Measurements from ENCODE around the gene ATPAF1. TPM values are rescaled to one million over a fixed set of nuclear protein-coding genes. Genes with fewer than 3 reads are reported as not detected.
"Not testable (repeated sequence)": the region's sequence is repeated elsewhere in the genome, so short reads cannot be mapped to it uniquely, and the experiment has no call there.

ATPAF1 gene
- total and polyA plus RNA-seq, 4 experiments from 2014 or later, result 32.9 to 128 (median 57.1) TPM

GRCh38 chr1:46657775-46658174, 10.4 kb downstream of the ATPAF1 start:
- H3K36me3 Mint-ChIP-seq, result peaks cover 55 to 64% of the 10 kb centered on the region in 2 donors
- H3K27ac ChIP-seq (ENCODE audit: low read depth, low read length), result no peak overlapping the region
- no peaks in the 10 kb centered on the region for H3K27me3 Mint-ChIP-seq
- intact Hi-C loops (cut with micrococcal nuclease), result no loop called here
- ChIA-PET POLR2A (ENCODE audit: partially characterized antibody) (interaction anchor here (1.0 to 2.0 kb wide), 3 partner anchors 8 to 54 kb away, joined by 3 to 6 read pairs (median 3); partner anchors contain the start of genes ATPAF1 and MKNK1), CTCF (ENCODE audit: partially characterized antibody) (no interaction called here)
- H3K27me3 ChIP-seq (ENCODE audit: insufficient read depth, low read length), result no peaks in the 10 kb centered on the region
- peaks cover 0 to 5% (median 0%) of the 10 kb centered on the region in 8 donors for H3K9me3 Mint-ChIP-seq
- H3K4me3 Mint-ChIP-seq, result no peak overlapping the region
- no peak overlapping the region for H3K4me3 ChIP-seq (ENCODE audit: low read length in 2 of 2)
- H3K4me1 Mint-ChIP-seq, result peaks cover 0 to 10% (median 6%) of the 10 kb centered on the region in 4 donors
- no peak overlapping the region for H3K27ac Mint-ChIP-seq
- no peaks in the 10 kb centered on the region for H3K4me1 ChIP-seq (ENCODE audit: insufficient read depth, low read length)
- DNase-seq, result no peak
- no peaks in the 10 kb centered on the region for H3K9me3 ChIP-seq (ENCODE audit: control insufficient read depth in 1 of 2, low read length in 2 of 2)
- peaks cover 33% of the 10 kb centered on the region for H3K36me3 ChIP-seq (ENCODE audit: insufficient read depth, low read length)

DNA sequence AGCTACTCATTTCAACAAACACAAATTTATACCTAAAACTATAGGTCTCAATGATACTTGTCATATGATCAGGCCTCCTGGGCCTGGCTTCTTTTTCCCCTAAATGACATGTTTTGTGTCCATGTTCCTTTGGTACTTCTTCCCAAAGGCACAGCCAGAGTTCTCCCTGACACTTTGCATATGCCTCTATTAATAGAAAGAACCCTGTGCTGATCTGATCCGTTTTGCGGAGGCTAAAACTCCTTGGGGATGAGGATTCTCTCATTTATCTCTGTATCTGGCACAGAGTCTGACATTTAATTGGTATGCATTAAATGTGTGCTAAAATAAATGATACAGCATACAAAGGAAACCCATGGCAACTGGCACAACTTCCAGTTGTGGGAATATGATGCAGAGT, 11.5 kb downstream of the ATPAF1 start:
- Mint-ChIP-seq H3K4me1 (peaks cover 0 to 10% (median 6%) of the 10 kb centered on the region in 4 donors), H3K36me3 (peaks cover 64 to 73% of the 10 kb centered on the region in 2 donors), H3K9me3 (peaks cover 0 to 5% (median 0%) of the 10 kb centered on the region in 8 donors), H3K27ac (no peak overlapping the region), H3K27me3 (no peaks in the 10 kb centered on the region), H3K4me3 (no peak overlapping the region)
- no peak for DNase-seq
- H3K4me1 ChIP-seq (ENCODE audit: insufficient read depth, low read length), result no peaks in the 10 kb centered on the region
- intact Hi-C loops (cut with micrococcal nuclease), result no loop called here
- H3K27ac ChIP-seq (ENCODE audit: low read depth, low read length), result no peak overlapping the region
- ChIA-PET POLR2A (ENCODE audit: partially characterized antibody) (interaction anchor here (1.0 to 2.0 kb wide), 3 partner anchors 9 to 53 kb away, joined by 3 to 6 read pairs (median 3); partner anchors contain the start of genes ATPAF1 and MKNK1), CTCF (ENCODE audit: partially characterized antibody) (no interaction called here)
- no peaks in the 10 kb centered on the region for H3K9me3 ChIP-seq (ENCODE audit: control insufficient read depth in 1 of 2, low read length in 2 of 2)
- no peaks in the 10 kb centered on the region for H3K27me3 ChIP-seq (ENCODE audit: insufficient read depth, low read length)
- H3K4me3 ChIP-seq (ENCODE audit: low read length in 2 of 2), result no peak overlapping the region
- peaks cover 33% of the 10 kb centered on the region for H3K36me3 ChIP-seq (ENCODE audit: insufficient read depth, low read length)

DNA sequence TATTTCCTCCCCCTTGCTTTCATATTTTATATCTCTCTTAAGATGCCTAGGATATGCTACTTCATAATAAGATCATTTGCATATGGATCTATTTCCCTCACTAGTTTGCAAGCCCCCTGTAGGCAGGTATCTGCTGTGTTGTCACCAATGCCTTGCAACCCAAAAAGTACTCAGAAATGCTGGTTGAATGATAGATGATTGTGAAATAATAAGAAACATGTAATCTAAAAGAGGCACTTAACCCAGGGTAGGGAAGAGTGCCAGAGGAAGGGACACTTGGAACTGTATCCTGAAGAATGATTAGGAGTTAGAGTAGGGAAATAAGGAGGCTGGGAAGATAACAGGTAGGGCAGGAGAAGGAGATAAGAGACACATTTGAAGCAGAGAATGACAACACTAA, 12.3 kb downstream of the ATPAF1 start:
- no peak overlapping the region for H3K4me3 Mint-ChIP-seq
- Histone ChIP-seq H3K4me1 (ENCODE audit: insufficient read depth, low read length) (no peaks in the 10 kb centered on the region), H3K9me3 (ENCODE audit: control insufficient read depth in 1 of 2, low read length in 2 of 2) (no peaks in the 10 kb centered on the region), H3K27ac (ENCODE audit: low read depth, low read length) (no peak overlapping the region), H3K36me3 (ENCODE audit: insufficient read depth, low read length) (peaks cover 33% of the 10 kb centered on the region), H3K4me3 (ENCODE audit: low read length in 2 of 2) (no peak overlapping the region), H3K27me3 (ENCODE audit: insufficient read depth, low read length) (no peaks in the 10 kb centered on the region)
- peaks cover 0 to 10% (median 6%) of the 10 kb centered on the region in 4 donors for H3K4me1 Mint-ChIP-seq
- POLR2A ChIA-PET (ENCODE audit: partially characterized antibody), result interaction anchor here (0.5 to 2.0 kb wide), 2 partner anchors 12 to 1924 kb away, joined by 3 to 6 read pairs; partner anchors contain the start of gene ATPAF1
- peaks cover 65 to 73% of the 10 kb centered on the region in 2 donors for H3K36me3 Mint-ChIP-seq
- peaks cover 0 to 5% (median 0%) of the 10 kb centered on the region in 8 donors for H3K9me3 Mint-ChIP-seq
- no peak for DNase-seq
- CTCF ChIA-PET (ENCODE audit: partially characterized antibody), result no interaction called here
- peak overlapping the region in 2 of 7 donors; percentile 9 to 64 for H3K27ac Mint-ChIP-seq
- intact Hi-C loops (cut with micrococcal nuclease), result no loop called here
- no peaks in the 10 kb centered on the region for H3K27me3 Mint-ChIP-seq

DNA sequence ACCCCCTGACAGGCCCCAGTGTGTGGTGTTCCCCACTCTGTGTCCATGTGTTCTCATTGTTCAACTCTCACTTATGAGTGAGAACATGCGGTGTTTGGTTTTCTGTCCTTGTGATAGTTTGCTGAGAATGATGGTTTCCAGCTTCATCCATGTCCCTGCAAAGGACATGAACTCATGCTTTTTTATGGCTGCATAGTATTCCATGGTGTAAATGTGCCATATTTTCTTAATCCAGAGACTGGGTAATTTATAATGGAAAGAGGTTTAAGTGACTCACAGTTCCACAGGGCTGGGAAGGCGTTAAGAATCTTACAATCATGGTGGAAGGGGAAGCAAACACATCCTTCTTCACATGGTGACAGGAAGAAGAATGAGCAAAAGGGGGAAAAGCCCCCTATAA, 13.5 kb downstream of the ATPAF1 start:
- H3K4me1 ChIP-seq (ENCODE audit: insufficient read depth, low read length); H3K27me3 ChIP-seq (ENCODE audit: insufficient read depth, low read length); H3K27me3 Mint-ChIP-seq; H3K4me3 Mint-ChIP-seq; CTCF ChIA-PET (ENCODE audit: partially characterized antibody); H3K4me1 Mint-ChIP-seq; H3K9me3 Mint-ChIP-seq; H3K9me3 ChIP-seq (ENCODE audit: control insufficient read depth in 1 of 2, low read length in 2 of 2); H3K4me3 ChIP-seq (ENCODE audit: low read length in 2 of 2); H3K27ac ChIP-seq (ENCODE audit: low read depth, low read length); DNase-seq; POLR2A ChIA-PET (ENCODE audit: partially characterized antibody); intact Hi-C loops (cut with micrococcal nuclease): not testable (repeated sequence)
- H3K36me3 ChIP-seq (ENCODE audit: insufficient read depth, low read length), result peaks cover 36% of the 10 kb centered on the region
- Mint-ChIP-seq H3K27ac (peak overlapping the region in 2 of 7 donors; percentile 22), H3K36me3 (peaks cover 76 to 77% of the 10 kb centered on the region in 2 donors)

DNA sequence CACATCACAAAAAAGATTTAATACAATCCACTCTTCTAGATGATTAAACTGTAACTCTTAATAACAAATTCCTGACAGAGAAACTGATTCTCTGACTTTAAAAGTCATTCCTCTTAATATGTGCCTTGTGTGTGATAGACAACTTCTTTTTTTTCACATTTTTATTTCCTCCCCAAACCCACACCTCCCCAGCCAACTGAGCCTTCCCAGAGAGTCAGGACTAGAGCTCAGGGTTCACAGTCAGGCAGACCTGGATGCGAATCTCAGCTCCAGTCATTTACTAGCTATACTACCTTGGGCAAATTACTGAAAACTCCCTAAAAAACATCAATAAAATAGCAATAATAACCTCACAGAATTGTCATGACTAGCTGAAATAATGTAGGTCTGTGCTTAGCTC, 14.2 kb downstream of the ATPAF1 start:
- peaks cover 33% of the 10 kb centered on the region for H3K36me3 ChIP-seq (ENCODE audit: insufficient read depth, low read length)
- ChIA-PET POLR2A (ENCODE audit: partially characterized antibody) (interaction anchor here (1.5 kb wide), 1 partner anchor 14 kb away, joined by 4 read pairs; the partner anchor contains the start of gene ATPAF1), CTCF (ENCODE audit: partially characterized antibody) (no interaction called here)
- Mint-ChIP-seq H3K36me3 (peaks cover 77 to 80% of the 10 kb centered on the region in 2 donors), H3K27me3 (no peaks in the 10 kb centered on the region), H3K27ac (peak overlapping the region in 1 of 7 donors; percentile 55), H3K4me1 (peaks cover 0 to 6% (median 1%) of the 10 kb centered on the region in 4 donors), H3K4me3 (no peak overlapping the region), H3K9me3 (peaks cover 0 to 8% (median 1%) of the 10 kb centered on the region in 8 donors)
- H3K27me3 ChIP-seq (ENCODE audit: insufficient read depth, low read length), result no peaks in the 10 kb centered on the region
- H3K27ac ChIP-seq (ENCODE audit: low read depth, low read length), result no peak overlapping the region
- intact Hi-C loops (cut with micrococcal nuclease), result no loop called here
- no peaks in the 10 kb centered on the region for H3K9me3 ChIP-seq (ENCODE audit: control insufficient read depth in 1 of 2, low read length in 2 of 2)
- no peak overlapping the region for H3K4me3 ChIP-seq (ENCODE audit: low read length in 2 of 2)
- no peaks in the 10 kb centered on the region for H3K4me1 ChIP-seq (ENCODE audit: insufficient read depth, low read length)
- DNase-seq, result no peak

- Histone ChIP-seq H3K27me3 (ENCODE audit: insufficient read depth, low read length) (no peaks in the 10 kb centered on the region), H3K36me3 (ENCODE audit: insufficient read depth, low read length) (peaks cover 32% of the 10 kb centered on the region), H3K9me3 (ENCODE audit: control insufficient read depth in 1 of 2, low read length in 2 of 2) (no peaks in the 10 kb centered on the region), H3K27ac (ENCODE audit: low read depth, low read length) (no peak overlapping the region), H3K4me1 (ENCODE audit: insufficient read depth, low read length) (no peaks in the 10 kb centered on the region), H3K4me3 (ENCODE audit: low read length in 2 of 2) (no peak overlapping the region)
- intact Hi-C loops (cut with micrococcal nuclease), result no loop called here
- CTCF ChIA-PET (ENCODE audit: partially characterized antibody), result interaction anchor here (0.8 kb wide), 1 partner anchor 63 kb away, joined by 3 read pairs; no protein-coding TSS in a partner anchor
- no peak for DNase-seq
- POLR2A ChIA-PET (ENCODE audit: partially characterized antibody), result interaction anchor here (0.9 to 1.5 kb wide), 2 partner anchors 14 to 37 kb away, joined by 3 to 4 read pairs; partner anchors contain the start of gene ATPAF1
- peaks cover 0 to 6% (median 1%) of the 10 kb centered on the region in 4 donors for H3K4me1 Mint-ChIP-seq
- H3K4me3 Mint-ChIP-seq, result no peak overlapping the region
- H3K9me3 Mint-ChIP-seq, result peaks cover 0 to 8% (median 1%) of the 10 kb centered on the region in 8 donors
- peak overlapping the region in 1 of 7 donors; percentile 6 for H3K27ac Mint-ChIP-seq
- peaks cover 76 to 83% of the 10 kb centered on the region in 2 donors for H3K36me3 Mint-ChIP-seq
- H3K27me3 Mint-ChIP-seq, result no peaks in the 10 kb centered on the region
These were observed 14.7 kb downstream of the ATPAF1 start for GRCh38 chr1:46653405-46653958.

DNA sequence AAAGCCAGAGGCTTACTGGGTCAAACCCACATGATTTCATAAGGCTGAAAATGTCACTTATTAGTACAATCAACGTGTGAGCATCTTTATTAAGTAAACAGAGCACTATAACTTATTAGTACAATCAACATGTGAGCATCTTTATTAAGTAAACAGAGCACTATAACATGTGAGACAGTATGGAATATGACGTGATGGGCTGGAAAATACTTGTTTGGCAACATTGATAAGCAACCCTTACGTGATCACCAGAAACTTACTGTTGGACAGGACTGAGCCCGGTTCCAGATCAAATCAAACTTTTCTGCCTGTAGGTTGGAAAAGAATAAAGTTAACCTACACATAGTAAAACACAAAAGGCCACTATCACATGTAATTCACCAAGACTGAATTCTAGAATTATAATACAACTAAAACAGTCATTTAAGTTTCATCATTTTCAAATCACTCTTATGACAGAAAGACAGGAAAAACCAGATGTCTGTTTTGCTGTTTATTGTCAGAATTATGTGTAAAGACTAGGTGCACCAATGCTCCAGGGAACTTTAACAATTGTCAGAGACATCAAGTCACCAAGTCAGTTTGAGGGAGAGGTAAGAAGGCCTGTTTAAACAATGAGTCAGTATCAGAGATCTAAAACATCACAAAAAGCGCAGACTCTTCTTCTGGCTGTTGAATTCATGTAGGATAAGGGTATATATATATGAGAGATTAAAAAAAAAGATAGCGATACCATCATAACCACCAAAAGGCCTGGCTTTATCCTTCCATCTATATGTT, 15.7 kb downstream of the ATPAF1 start:
- H3K27me3 ChIP-seq (ENCODE audit: insufficient read depth, low read length), result no peaks in the 10 kb centered on the region
- no peak overlapping the region for H3K4me3 ChIP-seq (ENCODE audit: low read length in 2 of 2)
- H3K27me3 Mint-ChIP-seq, result no peaks in the 10 kb centered on the region
- ChIA-PET CTCF (ENCODE audit: partially characterized antibody) (no interaction called here), POLR2A (ENCODE audit: partially characterized antibody) (interaction anchor here (0.9 to 1.5 kb wide), 2 partner anchors 15 to 37 kb away, joined by 3 to 4 read pairs; partner anchors contain the start of gene ATPAF1)
- no peak overlapping the region for H3K4me3 Mint-ChIP-seq
- H3K9me3 ChIP-seq (ENCODE audit: control insufficient read depth in 1 of 2, low read length in 2 of 2), result no peaks in the 10 kb centered on the region
- peak overlapping the region in 1 of 7 donors; percentile 5 for H3K27ac Mint-ChIP-seq
- H3K9me3 Mint-ChIP-seq, result peaks cover 0 to 8% (median 1%) of the 10 kb centered on the region in 8 donors
- H3K4me1 Mint-ChIP-seq, result peaks cover 0 to 6% (median 1%) of the 10 kb centered on the region in 4 donors
- no peak for DNase-seq
- H3K27ac ChIP-seq (ENCODE audit: low read depth, low read length), result no peak overlapping the region
- peaks cover 22% of the 10 kb centered on the region for H3K36me3 ChIP-seq (ENCODE audit: insufficient read depth, low read length)
- H3K36me3 Mint-ChIP-seq, result peaks cover 71 to 80% of the 10 kb centered on the region in 2 donors
- no peaks in the 10 kb centered on the region for H3K4me1 ChIP-seq (ENCODE audit: insufficient read depth, low read length)
- intact Hi-C loops (cut with micrococcal nuclease), result no loop called here

Data from CD4-positive, alpha-beta memory T cell (primary cell).